BJ (cell line): Measurements from ENCODE around the gene UBE2N. TPM values are rescaled to one million over a fixed set of nuclear protein-coding genes. Genes with fewer than 3 reads are reported as not detected.

Source experiments
- CTCF ChIA-PET: fragments of 350-600 bp; formaldehyde crosslinking; extraction: SDS; loops from one replicate; lab custom pipeline; 2021; ENCODE audit warnings: antibody characterized with exemption, inconsistent platforms; lab: Yijun Ruan, JAX
- POLR2A ChIA-PET: fragments of 300-600 bp; sonication (Branson Sonifier 250); formaldehyde crosslinking; extraction: SDS; loops from one replicate; lab custom pipeline; 2021; ENCODE audit warnings: antibody characterized with exemption; lab: Charles Lee
- DNase-seq: peaks from one replicate; pipeline ENCODE4 v3.0.0-alpha.2; 2011; ENCODE audit warnings: low read depth
- H3K27me3 ChIP-seq: 2 replicates; pipeline ENCODE4 v1.6.0; 2011; ENCODE audit warnings: low read length; ENCODE audit not compliant: control insufficient read depth, insufficient read depth
- H3K36me3 ChIP-seq: 2 replicates; pipeline ENCODE4 v1.5.1; 2011; ENCODE audit warnings: low read length; ENCODE audit not compliant: control insufficient read depth, insufficient read depth
- H3K4me3 ChIP-seq: 2 replicates; pipeline ENCODE4 v1.5.1; 2011; ENCODE audit warnings: low read depth, mild to moderate bottlenecking, control low read depth, low read length
- CTCF ChIP-seq: IDR thresholded peaks from 2 replicates; pipeline ENCODE4 v1.5.1; 2011; ENCODE audit warnings: low read depth, mild to moderate bottlenecking, control low read depth, inconsistent platforms, low read length, moderate library complexity; ENCODE audit not compliant: insufficient read depth
- polyA plus RNA-seq: library from polyadenylated mRNA; depleted of rRNA; stranded (reverse); fragments of >200 nt; gene quantifications from 2 replicates; pipeline ENCODE4 v1.2.3, GENCODE V29; 2011; rRNA removed
- small RNA-seq: library from RNA; depleted of rRNA; stranded (forward); fragments of <200 nt; gene quantifications from one replicate; pipeline ENCODE3, GENCODE V24; 2012; ENCODE audit warnings: low replicate concordance, low read depth; ENCODE audit not compliant: insufficient read length

The UBE2N gene
- polyA plus RNA-seq, 1 experiment: 182 TPM

GRCh38 chr12:93356214-93356613 is 85.5 kb downstream of the UBE2N start:
- DNase-seq: no peak
- CTCF ChIA-PET: no interaction called here
- Histone ChIP-seq H3K27me3 (no peaks in the 10 kb centered on the region), H3K36me3 (no peaks in the 10 kb centered on the region), H3K4me3 (no peak overlapping the region)
- POLR2A ChIA-PET: interaction anchor here (0.7 kb wide), 1 partner anchor 8 kb away, joined by 3 read pairs; no protein-coding TSS in a partner anchor
- TF ChIP-seq CTCF: no peak

Small RNAs within 50 kb of the gene (small RNA-seq; reads per million reads assigned to genes)
- not detected for gene RF00019

Other genes starting within 250 kb of the UBE2N start
- 15.4 and 34.3 TPM in 2 replicates for gene NUDT4, start 64.0 kb downstream of the UBE2N start, polyA plus RNA-seq
- gene MRPL42, start 25.6 kb upstream of the UBE2N start, polyA plus RNA-seq: 28.1 and 73.3 TPM in 2 replicates
- gene SOCS2, start 130.7 kb upstream of the UBE2N start, polyA plus RNA-seq: 87.5 and 94.9 TPM in 2 replicates
- 16.6 and 17.0 TPM in 2 replicates for gene CRADD, start 235.4 kb upstream of the UBE2N start, polyA plus RNA-seq